Measurements from ENCODE around the gene SELPLG. TPM values are rescaled to one million over a fixed set of nuclear protein-coding genes. Genes with fewer than 3 reads are reported as not detected.
A peak's percentile ranks its signal among the peaks of the same experiment; 100 is the strongest.
"Not testable (repeated sequence)": the region's sequence is repeated elsewhere in the genome, so short reads cannot be mapped to it uniquely, and the experiment has no call there.

SELPLG gene
- total and polyA plus RNA-seq, 9 donors = 1.1 to 8.4 (median 2.9) TPM

GRCh38 chr12:108634341-108634751, 652 bp upstream of the SELPLG start:
- Histone ChIP-seq H3K27ac (no peak overlapping the region), H3K9me3 (no peaks in the 10 kb centered on the region), H3K4me1 (ENCODE audit: insufficient read depth) (peaks cover 4% of the 10 kb centered on the region), H3K4me3 (no peak overlapping the region), H3K27me3 (no peaks in the 10 kb centered on the region), H3K36me3 (no peaks in the 10 kb centered on the region)
- DNase-seq = peak in 1 of 5 donors; percentile 13
- WGBS, 3 donors = 65 to 82% (median 77%) methylated on average over 4 of the region's 4 CpGs
- TF ChIP-seq EP300 (IDR thresholded peaks at IDR 0.05) (no peak), CTCF (IDR thresholded peaks at IDR 0.05) (no peak), POLR2A (IDR thresholded peaks at IDR 0.05) (no peak)
- intact Hi-C loops (cut with DNase I) = no loop called here

DNA sequence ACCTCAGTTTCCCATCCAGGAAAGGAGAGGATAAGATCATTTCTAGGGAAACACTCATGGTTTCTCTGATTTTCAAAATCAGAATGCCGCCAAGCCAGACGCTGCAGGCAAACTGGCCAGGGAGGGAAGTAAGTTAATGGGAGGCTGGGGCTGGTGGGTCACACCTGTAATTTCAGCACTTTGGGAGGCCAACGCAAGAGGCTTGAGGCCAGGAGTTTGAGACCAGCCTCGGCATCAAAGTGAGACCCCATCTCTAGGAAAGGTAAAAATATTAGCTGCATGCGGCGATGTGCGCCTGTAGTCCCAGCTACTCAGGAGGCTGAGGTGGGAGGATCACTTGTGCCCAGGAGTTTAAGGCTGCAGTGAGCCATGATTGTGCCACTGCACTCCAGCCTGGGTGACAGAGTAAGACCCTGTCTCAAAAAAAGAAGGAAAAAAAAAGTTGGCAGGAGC, 587 bp downstream of the SELPLG start:
- Histone ChIP-seq H3K27ac (no peak overlapping the region), H3K36me3 (no peaks in the 10 kb centered on the region), H3K4me3 (no peak overlapping the region), H3K9me3 (no peaks in the 10 kb centered on the region), H3K27me3 (no peaks in the 10 kb centered on the region), H3K4me1 (ENCODE audit: insufficient read depth) (peaks cover 4% of the 10 kb centered on the region)
- intact Hi-C loops (cut with DNase I) = no loop called here
- WGBS, 3 donors = 89 to 92% (median 90%) methylated on average over 7 of the region's 7 CpGs
- TF ChIP-seq EP300 (IDR thresholded peaks at IDR 0.05) (no peak), POLR2A (IDR thresholded peaks at IDR 0.05) (no peak)
- DNase-seq = peak in 1 of 5 donors; percentile 11

DNA sequence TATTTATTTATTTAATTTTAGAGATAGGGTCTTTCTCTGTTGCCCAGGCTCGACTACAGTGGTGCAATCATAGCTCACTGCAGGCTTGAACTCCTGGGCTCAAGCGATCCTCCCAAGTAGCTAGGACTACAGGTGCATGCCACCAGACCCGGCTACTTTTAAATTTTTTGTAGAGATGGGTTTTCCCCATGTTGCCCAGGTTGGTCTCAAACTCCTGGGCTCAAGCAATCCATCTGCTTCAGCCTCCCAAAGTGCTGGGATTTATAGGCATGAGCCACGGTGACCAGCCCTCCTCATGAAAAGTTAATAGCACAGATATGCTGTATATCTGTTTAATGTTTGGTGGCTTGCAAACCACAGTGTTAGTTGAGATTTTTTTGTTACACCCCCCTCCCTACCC, 2.4 kb downstream of the SELPLG start:
- H3K4me1 ChIP-seq (ENCODE audit: insufficient read depth); H3K27ac ChIP-seq; H3K4me3 ChIP-seq; H3K27me3 ChIP-seq; intact Hi-C loops (cut with DNase I); DNase-seq; H3K36me3 ChIP-seq; H3K9me3 ChIP-seq: not testable (repeated sequence)
- 87 to 89% (median 88%) methylated on average over 4 of the region's 4 CpGs for WGBS, 3 donors

GRCh38 chr12:108630481-108631207, 3.0 kb downstream of the SELPLG start:
- peak in 1 of 5 donors; percentile 19 for DNase-seq
- H3K4me1 ChIP-seq (ENCODE audit: insufficient read depth) = peaks cover 2% of the 10 kb centered on the region
- H3K9me3 ChIP-seq = no peaks in the 10 kb centered on the region
- no peak for TF ChIP-seq POLR2A (IDR thresholded peaks at IDR 0.05)
- no peak for TF ChIP-seq CTCF (IDR thresholded peaks at IDR 0.05)
- TF ChIP-seq EP300 (IDR thresholded peaks at IDR 0.05) = no peak
- H3K4me3 ChIP-seq = no peak overlapping the region
- no peak overlapping the region for H3K27ac ChIP-seq
- 70 to 74% (median 72%) methylated on average over 9 of the region's 9 CpGs for WGBS, 3 donors
- no peaks in the 10 kb centered on the region for H3K27me3 ChIP-seq
- H3K36me3 ChIP-seq = no peaks in the 10 kb centered on the region
- intact Hi-C loops (cut with DNase I) = no loop called here

DNA sequence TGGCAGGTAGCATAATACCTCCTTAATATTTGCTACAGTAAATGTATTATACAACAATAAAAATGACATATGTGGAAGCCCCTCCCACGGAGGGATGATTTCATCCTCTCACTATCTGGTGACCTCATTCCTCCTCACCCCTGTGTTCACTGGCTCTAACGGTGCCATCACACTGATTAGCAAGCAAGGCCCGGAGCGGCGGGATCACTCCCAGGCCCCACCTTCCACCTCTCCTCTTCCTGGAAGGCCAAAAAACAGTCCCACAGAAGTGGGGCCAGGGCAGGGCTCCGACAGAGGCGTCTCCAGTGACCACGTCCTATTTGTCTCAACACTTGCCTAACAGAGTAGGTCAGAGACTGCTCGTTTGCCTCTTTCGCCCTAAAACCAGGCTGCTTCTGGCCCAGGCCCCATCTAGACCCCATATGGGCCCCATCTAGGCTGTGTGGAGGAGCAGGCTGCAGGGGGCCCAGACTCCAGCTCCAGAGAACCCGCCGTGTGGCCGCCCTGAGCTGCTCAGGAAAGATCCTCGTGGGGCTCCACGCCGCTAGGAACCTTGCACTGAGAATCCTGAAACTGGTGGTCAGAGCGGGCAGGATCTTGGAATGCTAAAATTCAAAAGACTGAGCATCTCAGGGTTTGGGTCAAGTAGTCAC, 3.7 kb downstream of the SELPLG start:
- TF ChIP-seq CTCF (IDR thresholded peaks at IDR 0.05) = no peak
- no peak for TF ChIP-seq POLR2A (IDR thresholded peaks at IDR 0.05)
- no peak for TF ChIP-seq EP300 (IDR thresholded peaks at IDR 0.05)
- WGBS, 3 donors = 55 to 61% (median 58%) methylated on average over 17 of the region's 17 CpGs
- no peak overlapping the region for H3K27ac ChIP-seq
- H3K9me3 ChIP-seq = no peaks in the 10 kb centered on the region
- peaks cover 2% of the 10 kb centered on the region for H3K4me1 ChIP-seq (ENCODE audit: insufficient read depth)
- DNase-seq = peak in 1 of 5 donors; percentile 33
- no peaks in the 10 kb centered on the region for H3K27me3 ChIP-seq
- intact Hi-C loops (cut with DNase I) = no loop called here
- no peak overlapping the region for H3K4me3 ChIP-seq
- H3K36me3 ChIP-seq = no peaks in the 10 kb centered on the region

Data from ovary (tissue), 9 donors.